GM19240 (cell line): ENCODE results near the gene SPC24.
"Not testable (repeated sequence)": the region's sequence is repeated elsewhere in the genome, so short reads cannot be mapped to it uniquely, and the experiment has no call there.

Experiments used
- DNase-seq: peaks from one replicate; pipeline ENCODE4 v3.0.0; 2011; ENCODE audit warnings: low spot score; ENCODE audit not compliant: insufficient read length

Gene SPC24

GRCh38 chr19:11192957-11193939, 37.7 kb upstream of the SPC24 start:
- no peak for DNase-seq

GRCh38 chr19:11191934-11192333, 36.4 kb upstream of the SPC24 start:
- no peak for DNase-seq

- DNase-seq = no peak
Measured at GRCh38 chr19:11191273-11191755, 35.7 kb upstream of the SPC24 start.

DNA sequence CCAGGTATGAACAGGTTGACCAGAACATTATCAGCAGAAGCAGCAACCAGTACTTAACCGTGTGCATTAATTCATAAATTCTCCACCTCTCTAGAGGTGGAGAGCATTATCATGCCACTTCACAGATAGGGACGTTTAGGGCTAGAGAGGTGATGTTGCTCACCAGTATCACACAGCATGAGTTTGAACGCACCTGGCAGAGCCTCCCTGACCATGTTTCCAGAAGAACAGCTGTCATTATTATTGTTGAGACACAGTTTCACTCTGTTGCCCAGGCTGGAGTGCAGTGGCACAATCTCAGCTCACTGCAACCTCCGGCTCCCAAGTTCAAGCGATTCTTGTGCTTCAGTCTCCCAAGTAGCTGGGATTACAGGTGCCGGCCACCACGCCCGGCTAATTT, 34.9 kb upstream of the SPC24 start:
- no peak for DNase-seq

- no peak for DNase-seq
Measured at GRCh38 chr19:11187441-11187840, 31.9 kb upstream of the SPC24 start.

- DNase-seq = no peak
Measured at GRCh38 chr19:11182994-11183393, 27.4 kb upstream of the SPC24 start.

DNA sequence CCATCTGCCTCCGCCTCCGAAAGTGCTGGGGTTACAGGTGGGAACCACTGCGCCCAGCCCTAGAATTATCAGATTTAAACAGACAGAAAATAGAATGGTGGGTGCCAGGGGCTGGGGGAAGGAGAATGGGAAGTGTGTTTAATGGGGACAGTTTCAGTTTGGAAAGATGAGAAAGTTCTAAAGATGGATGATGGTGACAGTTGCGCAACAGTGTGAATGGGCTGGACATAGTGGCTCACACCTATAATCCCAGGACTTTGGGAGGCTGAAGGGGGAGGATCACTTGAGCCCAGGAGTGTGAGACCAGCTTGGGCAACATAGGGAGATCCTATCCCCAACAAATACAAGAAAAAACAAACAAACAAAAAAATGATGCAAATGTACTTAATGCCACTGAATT, 25.9 kb upstream of the SPC24 start:
- no peak for DNase-seq

DNA sequence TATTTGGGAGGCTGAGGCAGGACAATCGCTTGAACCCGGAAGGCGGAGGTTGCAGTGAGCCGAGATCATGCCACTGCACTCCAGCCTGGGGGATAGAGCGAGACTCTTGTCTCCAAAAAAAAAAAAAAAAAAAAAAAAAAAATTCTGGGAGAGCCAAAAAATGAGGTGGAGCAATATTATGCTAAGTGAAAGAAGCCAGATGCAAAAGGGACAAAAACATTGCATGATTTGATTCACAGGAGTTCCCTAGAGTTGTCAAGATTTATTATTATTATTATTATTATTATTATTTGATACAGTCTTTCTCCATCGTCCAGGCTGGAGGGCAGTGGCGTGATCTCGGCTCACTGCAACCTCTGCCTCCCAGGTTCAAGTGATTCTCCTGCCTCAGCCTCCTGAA, 25.4 kb upstream of the SPC24 start:
- not testable (repeated sequence) for DNase-seq

- DNase-seq = no peak
Measured at GRCh38 chr19:11180346-11180745, 24.8 kb upstream of the SPC24 start.

- peak; percentile 52 for DNase-seq
Measured at GRCh38 chr19:11179716-11180297, 24.2 kb upstream of the SPC24 start.

DNA sequence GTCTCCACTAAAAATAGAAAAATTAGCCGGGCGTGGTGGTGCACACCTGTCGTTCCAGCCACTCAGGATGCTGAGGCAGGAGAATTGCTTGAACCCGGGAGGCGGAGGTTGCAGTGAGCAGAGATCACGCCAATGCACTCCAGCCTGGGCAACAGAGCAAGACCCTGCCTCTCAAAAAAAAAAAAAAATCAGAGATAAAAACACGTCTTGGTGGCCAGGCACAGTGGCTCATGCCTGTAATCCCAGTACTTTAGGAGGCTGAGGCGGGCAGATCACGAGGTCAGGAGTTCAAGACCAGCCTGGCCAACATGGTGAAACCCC, 23.5 kb upstream of the SPC24 start:
- not testable (repeated sequence) for DNase-seq

- DNase-seq = no peak
Measured at GRCh38 chr19:11177592-11177991, 22.0 kb upstream of the SPC24 start.

DNA sequence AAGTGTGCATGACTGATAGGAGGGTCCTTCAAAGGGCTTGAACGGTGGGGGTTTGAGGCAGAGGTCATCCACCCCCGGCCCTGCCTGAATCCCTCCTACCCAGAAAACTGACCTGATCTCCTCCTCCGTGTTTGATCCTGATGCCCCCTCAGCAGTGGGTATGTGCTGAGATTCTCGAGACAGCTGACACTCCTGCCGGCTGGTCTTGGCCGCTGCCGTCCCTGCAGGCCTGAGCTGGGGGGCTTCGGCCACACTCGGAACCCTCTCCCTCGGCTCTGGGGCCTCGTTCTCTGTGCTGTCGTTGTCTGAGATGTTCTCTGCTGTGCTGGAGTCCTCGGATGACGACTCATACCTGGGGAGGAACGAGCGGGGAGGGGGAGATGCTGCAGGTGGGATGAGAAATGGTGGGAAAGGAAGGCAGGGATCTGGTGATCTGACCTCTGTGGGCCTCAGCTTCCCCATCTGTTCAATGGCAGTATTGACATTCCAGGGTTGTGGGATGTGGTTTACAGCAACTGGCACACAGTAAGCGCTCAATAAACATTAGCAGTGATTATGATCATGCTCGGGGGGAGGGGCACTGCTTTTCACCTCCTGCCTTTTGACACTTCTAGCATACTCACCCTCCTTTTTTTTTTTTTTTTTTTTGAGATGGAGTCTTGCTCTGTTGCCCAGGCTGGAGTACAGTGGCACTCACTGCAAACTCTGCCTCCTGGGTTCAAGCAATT, 21.0 kb upstream of the SPC24 start:
- no peak for DNase-seq

GRCh38 chr19:11175920-11176319, 20.3 kb upstream of the SPC24 start:
- no peak for DNase-seq

DNA sequence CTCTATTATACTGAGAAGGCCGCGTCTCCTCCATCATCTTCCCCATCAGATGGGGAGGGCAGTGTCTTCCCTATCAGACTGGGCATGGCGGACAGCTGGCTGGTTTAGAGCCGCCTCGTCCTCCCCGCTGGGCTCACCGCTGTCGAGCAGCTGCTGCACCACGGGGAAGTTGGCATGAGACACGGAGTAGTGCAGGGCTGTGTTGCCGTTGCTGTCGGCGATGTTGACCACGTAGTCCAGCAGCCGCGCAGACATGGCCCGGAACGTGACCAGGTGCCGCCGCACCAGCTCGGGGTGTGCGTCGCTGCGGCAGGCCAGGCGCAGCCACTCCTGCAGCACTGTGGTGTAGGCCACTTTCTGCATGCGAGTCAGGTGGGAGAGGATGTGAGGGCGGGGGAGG, 18.8 kb upstream of the SPC24 start:
- DNase-seq = no peak

GRCh38 chr19:11173516-11174155, 18.1 kb upstream of the SPC24 start:
- DNase-seq = no peak

DNA sequence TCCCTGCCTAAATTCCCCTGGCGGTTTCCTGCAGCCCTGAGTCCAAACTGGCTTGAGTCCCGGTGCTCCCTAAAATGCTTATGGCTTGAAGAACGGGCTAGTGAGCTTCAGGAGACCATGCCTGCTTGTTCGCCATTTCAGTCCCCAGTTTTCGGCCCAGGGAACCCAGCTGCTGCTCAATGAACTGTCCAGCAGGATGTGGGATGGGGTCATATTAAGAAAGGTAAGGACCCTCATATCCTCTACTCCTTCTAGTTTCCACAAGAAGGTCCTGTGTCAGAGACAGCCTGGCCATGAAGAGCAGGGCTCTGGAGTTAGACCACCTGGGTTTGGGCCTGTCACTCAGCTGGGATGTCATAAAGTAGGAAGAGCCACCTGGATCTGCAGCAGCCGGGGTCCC, 17.0 kb upstream of the SPC24 start:
- no peak for DNase-seq

- no peak for DNase-seq
Measured at GRCh38 chr19:11171144-11171543, 15.6 kb upstream of the SPC24 start.

- no peak for DNase-seq
Measured at GRCh38 chr19:11169896-11170678, 14.5 kb upstream of the SPC24 start.

DNA sequence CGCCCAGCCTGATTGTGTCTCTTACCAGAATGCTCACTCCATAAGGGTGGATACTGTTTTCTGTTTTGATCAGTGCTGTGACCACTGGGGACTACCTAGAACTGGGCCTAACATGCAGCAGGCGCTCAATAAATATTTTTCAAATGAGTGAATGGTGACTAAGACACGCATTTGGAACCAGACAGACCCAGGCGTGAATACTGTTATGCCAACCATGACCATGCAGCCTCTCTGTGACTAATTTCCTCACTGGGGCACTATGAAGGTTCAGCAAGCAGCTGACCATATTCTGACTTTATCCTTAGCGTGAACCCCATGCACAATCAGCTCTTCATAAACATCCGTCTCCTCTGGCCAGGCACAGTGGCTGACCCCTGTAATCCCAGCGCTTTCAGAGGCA, 13.0 kb upstream of the SPC24 start:
- DNase-seq = no peak
